ENCODE measurements around the gene COL6A2. TPM values are rescaled to one million over a fixed set of nuclear protein-coding genes. Genes with fewer than 3 reads are reported as not detected.

COL6A2 gene
- total RNA-seq, 1 experiment from 2014 or later, result 129 TPM

DNA sequence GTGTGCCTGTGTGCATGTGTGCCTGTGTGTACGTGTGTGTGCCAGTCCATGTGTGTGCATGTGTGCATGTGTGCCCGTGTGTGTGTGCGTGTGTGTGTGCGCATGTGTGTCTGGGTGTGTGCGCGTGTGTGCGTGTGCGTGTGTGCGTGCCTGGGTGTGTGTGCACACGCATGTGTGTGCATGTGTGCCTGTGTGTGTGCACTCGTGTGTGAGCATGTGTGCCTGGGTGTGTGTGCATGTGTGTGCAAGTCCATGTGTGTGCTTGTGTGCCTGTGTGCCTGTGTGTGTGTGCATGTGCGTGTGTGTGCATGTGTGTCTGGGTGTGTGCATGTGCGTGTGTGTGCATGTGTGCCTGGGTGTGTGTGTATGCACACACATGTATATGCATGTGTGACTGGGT, 28.7 kb upstream of the COL6A2 start:
- peak overlapping the region; percentile 7 for H4K8ac ChIP-seq (replicated peaks; ENCODE audit: insufficient read length, low read depth, low read length)
- no peak overlapping the region for H3K56ac ChIP-seq (ENCODE audit: insufficient read length, low read depth, low read length)
- H2BK15ac ChIP-seq (ENCODE audit: low read depth, low read length), result no peak overlapping the region
- H3K27ac Mint-ChIP-seq, result peak overlapping the region in 1 of 3 experiments; percentile 41; a peak in 2 of 7 replicates
- peak overlapping the region in 1 of 2 experiments; percentile 57; a peak in 2 of 5 replicates for H3K4me3 Mint-ChIP-seq
- peaks cover 9 to 14% of the 10 kb centered on the region in 2 experiments for H3K4me1 Mint-ChIP-seq
- no peaks in the 10 kb centered on the region for H3K9me3 ChIP-seq (ENCODE audit: control insufficient read depth, low read depth, low read length)
- no peak overlapping the region for H2BK20ac ChIP-seq (ENCODE audit: low read depth, low read length, poor library complexity, severe bottlenecking)
- H2AFZ ChIP-seq (ENCODE audit: low read length), result no peak overlapping the region
- no peaks in the 10 kb centered on the region for H3K4me1 ChIP-seq (ENCODE audit: insufficient read depth, low read length)
- H4K91ac ChIP-seq (ENCODE audit: insufficient read length, low read depth, low read length), result no peak overlapping the region
- H3K4ac ChIP-seq (ENCODE audit: low read depth, low read length), result no peak overlapping the region
- H2BK120ac ChIP-seq (ENCODE audit: low read depth, low read length, poor library complexity, severe bottlenecking), result no peak overlapping the region
- peaks cover 8 to 12% of the 10 kb centered on the region in 2 experiments; a peak in 3 of 5 replicates for H3K9me3 Mint-ChIP-seq
- no peak overlapping the region for H2BK5ac ChIP-seq (ENCODE audit: insufficient read length, low read length)
- H3K27me3 Mint-ChIP-seq (ENCODE audit: low read depth), result peaks cover 17% of the 10 kb centered on the region
- TF ChIP-seq, protein P1, sequence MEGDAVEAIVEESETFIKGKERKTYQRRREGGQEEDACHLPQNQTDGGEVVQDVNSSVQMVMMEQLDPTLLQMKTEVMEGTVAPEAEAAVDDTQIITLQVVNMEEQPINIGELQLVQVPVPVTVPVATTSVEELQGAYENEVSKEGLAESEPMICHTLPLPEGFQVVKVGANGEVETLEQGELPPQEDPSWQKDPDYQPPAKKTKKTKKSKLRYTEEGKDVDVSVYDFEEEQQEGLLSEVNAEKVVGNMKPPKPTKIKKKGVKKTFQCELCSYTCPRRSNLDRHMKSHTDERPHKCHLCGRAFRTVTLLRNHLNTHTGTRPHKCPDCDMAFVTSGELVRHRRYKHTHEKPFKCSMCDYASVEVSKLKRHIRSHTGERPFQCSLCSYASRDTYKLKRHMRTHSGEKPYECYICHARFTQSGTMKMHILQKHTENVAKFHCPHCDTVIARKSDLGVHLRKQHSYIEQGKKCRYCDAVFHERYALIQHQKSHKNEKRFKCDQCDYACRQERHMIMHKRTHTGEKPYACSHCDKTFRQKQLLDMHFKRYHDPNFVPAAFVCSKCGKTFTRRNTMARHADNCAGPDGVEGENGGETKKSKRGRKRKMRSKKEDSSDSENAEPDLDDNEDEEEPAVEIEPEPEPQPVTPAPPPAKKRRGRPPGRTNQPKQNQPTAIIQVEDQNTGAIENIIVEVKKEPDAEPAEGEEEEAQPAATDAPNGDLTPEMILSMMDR (conservative IDR thresholded peaks at IDR 0.05), result no peak
- no peaks in the 10 kb centered on the region for H3K23me2 ChIP-seq (ENCODE audit: insufficient read length, low read depth, low read length, poor library complexity, severe bottlenecking)
- H2BK12ac ChIP-seq (ENCODE audit: insufficient read length, low read depth, low read length), result no peak overlapping the region
- WGBS (ENCODE audit: extremely low coverage, insufficient read length, low lambda C conversion rate), result no CpG with 5 or more reads among the region's 13 CpGs
- no peak for DNase-seq
- no peaks in the 10 kb centered on the region for H3K79me1 ChIP-seq (ENCODE audit: insufficient read depth, low read depth, low read length, poor library complexity, severe bottlenecking)
- H3K79me2 ChIP-seq (ENCODE audit: insufficient read depth, low read length), result no peaks in the 10 kb centered on the region
- no peak overlapping the region for H3K27ac ChIP-seq (ENCODE audit: insufficient read length, low read depth, low read length)
- no peak overlapping the region for H3K14ac ChIP-seq (ENCODE audit: insufficient read depth, low read length)
- H3T11ph ChIP-seq (ENCODE audit: low read length), result no peak overlapping the region
- no peak overlapping the region for H3K23ac ChIP-seq (ENCODE audit: insufficient read length, low read depth, low read length)
- H3K9ac ChIP-seq (ENCODE audit: extremely low read depth, insufficient read length, low read length), result no peak overlapping the region
- no peak overlapping the region for H4K5ac ChIP-seq (ENCODE audit: insufficient read length, low read depth, low read length)
- peaks cover 0 to 7% (median 0%) of the 10 kb centered on the region in 3 experiments; a peak in 2 of 7 replicates for H3K36me3 Mint-ChIP-seq (ENCODE audit: insufficient read depth in 1 of 3, low read depth in 3 of 3)
- H3K18ac ChIP-seq (ENCODE audit: insufficient read length, low read depth, low read length), result no peak overlapping the region
- no peak overlapping the region for H3K4me2 ChIP-seq (ENCODE audit: insufficient read depth, insufficient read length, low read length)
- no peaks in the 10 kb centered on the region for H3K27me3 ChIP-seq (ENCODE audit: insufficient read depth, low read length)
- no peaks in the 10 kb centered on the region for H4K20me1 ChIP-seq (ENCODE audit: control insufficient read depth, insufficient read depth, insufficient read length)
- no peak overlapping the region for H2AK5ac ChIP-seq (ENCODE audit: insufficient read length, low read length)

All from H9 (cell line).